ENCODE data around the gene CEP192. TPM values are rescaled to one million over a fixed set of nuclear protein-coding genes. Genes with fewer than 3 reads are reported as not detected.
A peak's percentile ranks its signal among the peaks of the same experiment; 100 is the strongest.

CEP192 gene
- total and polyA plus RNA-seq, 2 experiments from 2014 or later, result 8.4 to 26.3 TPM

GRCh38 chr18:13134551-13135401, 143.6 kb downstream of the CEP192 start:
- H3K4me1 ChIP-seq (ENCODE audit: low read depth), result no peaks in the 10 kb centered on the region
- no peak overlapping the region for H3K27ac ChIP-seq
- no peaks in the 10 kb centered on the region for H3K9me3 ChIP-seq (ENCODE audit: low read depth)
- no peak overlapping the region for H3K4me3 ChIP-seq
- no peak for DNase-seq (ENCODE audit: low read depth in 1 of 2, low spot score in 1 of 2)
- H3K36me3 ChIP-seq, result no peaks in the 10 kb centered on the region
- peaks cover 43% of the 10 kb centered on the region for H3K27me3 ChIP-seq
- no peak for TF ChIP-seq CTCF (IDR thresholded peaks at IDR 0.05; ENCODE audit: low read depth, low read length)

GRCh38 chr18:13136056-13136903, 145.1 kb downstream of the CEP192 start:
- DNase-seq (ENCODE audit: low read depth in 1 of 2, low spot score in 1 of 2), result peak; percentile 34 to 35
- Histone ChIP-seq H3K36me3 (no peaks in the 10 kb centered on the region), H3K4me1 (ENCODE audit: low read depth) (no peaks in the 10 kb centered on the region), H3K27me3 (peaks cover 43% of the 10 kb centered on the region), H3K9me3 (ENCODE audit: low read depth) (no peaks in the 10 kb centered on the region), H3K27ac (no peak overlapping the region), H3K4me3 (peak overlapping the region; percentile 26)
- TF ChIP-seq CTCF (IDR thresholded peaks at IDR 0.05; ENCODE audit: low read depth, low read length), result no peak

- TF ChIP-seq CTCF (IDR thresholded peaks at IDR 0.05; ENCODE audit: low read depth, low read length), result no peak
- peak; percentile 33 to 47 for DNase-seq (ENCODE audit: low read depth in 1 of 2, low spot score in 1 of 2)
- no peak overlapping the region for H3K27ac ChIP-seq
These were observed 145.9 kb downstream of the CEP192 start for GRCh38 chr18:13136904-13137669.

GRCh38 chr18:13137670-13138419, 146.7 kb downstream of the CEP192 start:
- H3K27ac ChIP-seq, result no peak overlapping the region
- H3K4me1 ChIP-seq (ENCODE audit: low read depth), result no peaks in the 10 kb centered on the region
- no peak overlapping the region for H3K4me3 ChIP-seq

More at GRCh38 chr18:13136904-13137669, 145.9 kb downstream of the CEP192 start:
- Histone ChIP-seq H3K27me3 (peaks cover 43% of the 10 kb centered on the region), H3K4me1 (ENCODE audit: low read depth) (no peaks in the 10 kb centered on the region), H3K36me3 (no peaks in the 10 kb centered on the region), H3K4me3 (peak overlapping the region; percentile 26), H3K9me3 (ENCODE audit: low read depth) (no peaks in the 10 kb centered on the region)

More at GRCh38 chr18:13137670-13138419, 146.7 kb downstream of the CEP192 start:
- Histone ChIP-seq H3K27me3 (peaks cover 43% of the 10 kb centered on the region), H3K36me3 (no peaks in the 10 kb centered on the region), H3K9me3 (ENCODE audit: low read depth) (no peaks in the 10 kb centered on the region)
- no peak for TF ChIP-seq CTCF (IDR thresholded peaks at IDR 0.05; ENCODE audit: low read depth, low read length)
- DNase-seq (ENCODE audit: low read depth in 1 of 2, low spot score in 1 of 2), result peak in 1 of 2 donors; percentile 36
